Tibial artery (tissue), 4 donors: ENCODE data around the gene STUB1.

Source experiments
- DNase-seq, 2 donors: peaks; one replicate each; pipeline ENCODE4 v3.0.0-alpha.2; 2019
- H3K27ac ChIP-seq, 2 donors: fragments of 200-600 bp; sonication (generic) in 1 of 2; 1 replicate in 1 of 2; 2 replicates in 1 of 2; pipeline ENCODE4 v1.5.1; 2018 to 2019; ENCODE audit warnings: mild to moderate bottlenecking in 1 of 2
- H3K27me3 ChIP-seq, 2 donors: fragments of 200-600 bp; sonication (generic) in 1 of 2; one replicate each; pipeline versions ENCODE4 v1.5.1 to v1.6.0; 2016 to 2019
- H3K36me3 ChIP-seq, 3 donors: fragments of 200-600 bp; sonication (generic) in 2 of 3; one replicate each; pipeline ENCODE4 v1.5.1; 2016 to 2019; ENCODE audit warnings: mild to moderate bottlenecking in 2 of 3
- H3K4me1 ChIP-seq, 4 donors: fragments of 200-600 bp; sonication (generic) in 2 of 4; 1 replicate in 3 of 4; 2 replicates in 1 of 4; pipeline ENCODE4 v1.5.1; 2016 to 2019
- H3K4me3 ChIP-seq, 2 donors: fragments of 200-600 bp; sonication (generic) in 1 of 2; 1 replicate in 1 of 2; 2 replicates in 1 of 2; pipeline ENCODE4 v1.5.1; 2018 to 2019; ENCODE audit warnings: mild to moderate bottlenecking in 2 of 2
- H3K9me3 ChIP-seq, 3 donors: fragments of 200-600 bp; sonication (generic) in 1 of 3; one replicate each; pipeline ENCODE4 v1.5.1; 2016 to 2019
- CTCF ChIP-seq, 2 experiments: fragments of 200-600 bp in 1 of 2; fragments of 450-650 bp in 1 of 2; IDR thresholded peaks; one replicate each; pipeline ENCODE4 v1.5.1; 2017 to 2019; ENCODE audit warnings: antibody characterized with exemption in 2 of 2, mild to moderate bottlenecking in 1 of 2, moderate library complexity in 1 of 2
- intact Hi-C: fragments of 100-400 bp; cut with DNase I; formaldehyde crosslinking; loops from one replicate; pipeline ENCODE4 v1.15.0; 2023; ENCODE audit warnings: low total_unique reads

STUB1 gene

DNA sequence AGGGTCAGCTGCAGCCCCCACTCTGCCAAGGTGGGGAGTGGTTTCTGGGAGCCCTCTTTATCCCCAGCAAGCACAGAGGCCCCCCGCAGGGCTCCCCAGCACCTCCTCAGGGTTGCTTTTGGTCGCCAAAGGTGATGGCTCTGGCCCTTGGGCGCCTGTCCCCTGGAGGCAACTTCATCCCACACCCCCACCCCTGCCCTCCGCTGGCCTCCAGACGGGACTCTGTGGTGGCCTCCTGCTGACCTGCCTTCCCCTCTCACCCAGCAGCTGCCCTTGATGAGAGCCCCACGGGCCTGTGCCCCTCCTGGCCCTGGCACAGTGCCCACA is 20.1 kb upstream of the STUB1 start:
- intact Hi-C loops = no loop called here
- H3K9me3 ChIP-seq = no peaks in the 10 kb centered on the region
- no peak for TF ChIP-seq CTCF (IDR thresholded peaks at IDR 0.05)
- no peaks in the 10 kb centered on the region for H3K27me3 ChIP-seq
- H3K27ac ChIP-seq = peak overlapping the region; percentile 68 to 69
- DNase-seq = no peak
- peak overlapping the region; percentile 16 to 46 for H3K4me3 ChIP-seq
- H3K36me3 ChIP-seq = peaks cover 0 to 52% (median 5%) of the 10 kb centered on the region in 3 donors
- peaks cover 0 to 15% (median 13%) of the 10 kb centered on the region in 4 donors for H3K4me1 ChIP-seq

DNA sequence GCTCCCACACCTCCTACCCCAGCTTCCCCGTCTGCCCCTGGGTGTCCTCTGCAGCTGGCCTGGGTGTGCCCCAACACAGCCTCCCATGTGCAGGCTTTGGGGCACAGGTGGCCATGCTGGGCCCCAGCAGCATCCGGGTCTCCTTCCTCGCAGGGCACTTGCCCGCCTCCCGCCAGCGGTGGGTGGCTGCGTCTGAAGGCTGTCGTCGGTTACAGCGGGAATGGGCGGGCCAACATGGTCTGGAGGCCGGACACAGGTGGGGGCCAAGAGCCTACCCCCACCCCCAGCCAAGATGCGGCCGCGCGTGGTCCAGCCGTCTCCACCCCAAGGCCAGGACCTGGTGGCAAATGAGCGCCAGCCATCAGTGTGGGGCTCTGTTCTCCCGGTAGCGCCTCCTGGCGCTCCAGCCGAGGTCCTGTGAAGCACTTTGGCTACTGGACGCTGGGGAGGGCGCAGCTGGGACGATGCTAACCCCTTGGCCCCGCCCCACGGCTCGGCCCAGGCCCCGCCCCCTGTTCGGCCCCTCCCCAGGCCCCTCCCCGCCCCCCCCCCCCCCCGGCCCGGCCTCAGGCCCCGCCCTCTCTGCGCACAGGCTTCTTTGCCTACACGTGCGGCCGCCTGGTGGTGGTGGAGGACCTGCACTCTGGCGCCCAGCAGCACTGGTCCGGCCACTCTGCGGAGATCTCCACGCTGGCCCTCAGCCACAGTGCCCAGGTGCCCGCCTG is 19.6 kb upstream of the STUB1 start:
- intact Hi-C loops = no loop called here
- H3K36me3 ChIP-seq = peaks cover 0 to 46% (median 5%) of the 10 kb centered on the region in 3 donors
- DNase-seq = peak; percentile 89 to 94
- H3K27ac ChIP-seq = peak overlapping the region; percentile 68 to 69
- TF ChIP-seq CTCF (IDR thresholded peaks at IDR 0.05) = peak; percentile 53 to 57
- no peaks in the 10 kb centered on the region for H3K9me3 ChIP-seq
- peaks cover 0 to 15% (median 13%) of the 10 kb centered on the region in 4 donors for H3K4me1 ChIP-seq
- no peaks in the 10 kb centered on the region for H3K27me3 ChIP-seq
- H3K4me3 ChIP-seq = peak overlapping the region; percentile 16 to 46

DNA sequence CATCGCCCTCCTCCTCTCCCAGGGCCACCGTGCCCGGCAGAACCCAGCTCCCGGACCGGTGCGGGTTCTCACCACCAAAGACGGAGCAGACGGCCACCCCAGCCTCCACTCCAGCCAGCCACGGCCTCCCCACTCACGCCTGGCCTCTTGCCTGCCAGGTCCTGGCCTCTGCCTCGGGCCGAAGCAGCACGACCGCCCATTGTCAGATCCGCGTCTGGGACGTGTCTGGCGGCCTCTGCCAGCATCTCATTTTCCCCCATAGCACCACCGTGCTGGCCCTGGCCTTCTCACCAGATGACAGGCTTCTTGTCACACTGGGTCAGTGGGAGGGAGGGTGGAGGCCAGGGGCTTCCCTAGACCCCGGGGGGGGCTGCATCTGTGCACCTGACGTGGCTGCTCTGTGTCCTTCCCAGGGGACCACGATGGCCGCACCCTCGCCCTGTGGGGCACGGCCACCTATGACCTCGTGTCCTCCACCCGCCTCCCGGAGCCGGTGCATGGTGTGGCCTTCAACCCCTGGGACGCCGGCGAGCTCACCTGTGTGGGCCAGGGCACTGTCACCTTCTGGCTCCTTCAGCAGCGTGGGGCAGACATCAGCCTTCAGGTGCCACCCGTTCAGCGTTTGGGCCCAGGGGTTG is 18.9 kb upstream of the STUB1 start:
- H3K27ac ChIP-seq = peak overlapping the region; percentile 18 to 62
- peak in 1 of 2 experiments; percentile 8 for TF ChIP-seq CTCF (IDR thresholded peaks at IDR 0.05)
- intact Hi-C loops = no loop called here

DNA sequence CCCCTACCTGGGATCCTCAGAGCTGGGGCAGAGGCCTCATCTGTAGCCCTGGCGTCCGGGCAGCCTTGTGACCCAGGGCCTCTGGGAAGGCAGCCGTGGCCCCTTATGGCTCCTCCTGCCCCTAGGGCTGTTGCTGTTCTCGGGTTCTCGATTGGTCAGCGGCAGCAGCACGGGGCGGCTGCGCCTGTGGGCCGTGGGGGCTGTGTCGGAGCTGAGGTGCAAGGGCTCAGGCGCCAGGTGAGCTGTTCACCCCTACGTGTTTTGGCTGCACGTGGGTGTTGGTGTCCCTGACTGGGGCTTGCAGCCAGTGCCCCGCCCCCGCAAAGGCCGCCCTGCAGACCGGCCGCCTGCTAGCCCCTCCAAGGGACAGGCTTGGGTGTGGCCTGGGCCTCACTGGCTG is 18.1 kb upstream of the STUB1 start:
- Histone ChIP-seq H3K27me3 (no peaks in the 10 kb centered on the region), H3K9me3 (no peaks in the 10 kb centered on the region), H3K4me3 (no peak overlapping the region), H3K36me3 (peaks cover 0 to 32% (median 5%) of the 10 kb centered on the region in 3 donors), H3K27ac (no peak overlapping the region), H3K4me1 (peaks cover 0 to 15% (median 14%) of the 10 kb centered on the region in 4 donors)
- intact Hi-C loops = no loop called here
- no peak for DNase-seq
- TF ChIP-seq CTCF (IDR thresholded peaks at IDR 0.05) = no peak

More for the DNA sequence above, 18.9 kb upstream of the STUB1 start:
- no peak for DNase-seq
- Histone ChIP-seq H3K27me3 (no peaks in the 10 kb centered on the region), H3K36me3 (peaks cover 0 to 40% (median 5%) of the 10 kb centered on the region in 3 donors), H3K4me3 (peak overlapping the region in 1 of 2 donors; percentile 46), H3K9me3 (no peaks in the 10 kb centered on the region), H3K4me1 (peaks cover 0 to 15% (median 13%) of the 10 kb centered on the region in 4 donors)

DNA sequence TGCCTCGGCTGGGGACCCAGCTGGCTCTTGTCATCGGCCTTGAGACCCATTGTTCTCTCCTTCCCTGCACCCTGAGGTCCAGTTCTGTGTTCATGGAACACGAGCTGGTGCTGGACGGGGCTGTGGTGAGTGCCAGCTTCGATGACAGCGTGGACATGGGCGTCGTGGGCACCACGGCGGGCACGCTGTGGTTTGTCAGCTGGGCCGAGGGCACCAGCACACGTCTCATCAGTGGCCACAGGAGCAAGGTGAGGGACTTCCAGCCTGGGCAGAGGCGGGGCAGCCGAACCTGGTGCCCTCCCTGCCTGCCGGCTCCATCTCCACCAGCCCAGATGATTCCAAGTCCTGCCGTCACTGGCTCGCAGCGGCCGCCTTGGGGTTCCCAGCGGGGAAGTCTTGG is 17.6 kb upstream of the STUB1 start:
- intact Hi-C loops = no loop called here
- H3K4me1 ChIP-seq = peaks cover 0 to 20% (median 18%) of the 10 kb centered on the region in 4 donors
- H3K27me3 ChIP-seq = no peaks in the 10 kb centered on the region
- TF ChIP-seq CTCF (IDR thresholded peaks at IDR 0.05) = no peak
- DNase-seq = no peak
- H3K4me3 ChIP-seq = no peak overlapping the region
- H3K9me3 ChIP-seq = no peaks in the 10 kb centered on the region
- peaks cover 0 to 27% (median 5%) of the 10 kb centered on the region in 3 donors for H3K36me3 ChIP-seq
- H3K27ac ChIP-seq = no peak overlapping the region
